Measurements from ENCODE around the gene PAX5.

GRCh38 chr9:36877239-36877638 lies 156.8 kb downstream of the PAX5 start:
- TF ChIP-seq CTCF (conservative IDR thresholded peaks at IDR 0.05; ENCODE audit: low read length) (no peak), EZH2phosphoT487 (IDR thresholded peaks at IDR 0.05; ENCODE audit: borderline replicate concordance, low read depth, low read length) (no peak)
